Neural progenitor cell (in vitro differentiated cells): ENCODE measurements around the gene ENC1.

Source experiments
- CTCF ChIP-seq: fragments of 200-600 bp; sonication (generic); IDR thresholded peaks from 2 replicates; pipeline ENCODE4 v1.5.1; 2017; ENCODE audit warnings: antibody characterized with exemption, mild to moderate bottlenecking
- EZH2 ChIP-seq: fragments of 200-600 bp; sonication (generic); IDR thresholded peaks from 2 replicates; pipeline ENCODE4 v1.6.1; 2017; ENCODE audit warnings: antibody characterized with exemption, mild to moderate bottlenecking, moderate library complexity

GRCh38 chr5:74624931-74625505 is 15.5 kb downstream of the ENC1 start:
- TF ChIP-seq CTCF (no peak), EZH2 (no peak)
